Heart right ventricle (tissue), 16 donors: ENCODE measurements around the gene TOMT. TPM values are rescaled to one million over a fixed set of nuclear protein-coding genes. Genes with fewer than 3 reads are reported as not detected.
"Not testable (repeated sequence)": the region's sequence is repeated elsewhere in the genome, so short reads cannot be mapped to it uniquely, and the experiment has no call there.

ENCODE experiments used
- ATAC-seq, 8 donors: fragments of 200-7000 bp; cut with Tn5 transposase; one replicate each; pipeline ENCODE4 v1.9.1; 2020; ENCODE audit warnings: mild to moderate bottlenecking in 8 of 8, moderate library complexity in 8 of 8, moderate number of reproducible peaks in 1 of 8
- DNase-seq, 2 donors: peaks; one replicate each; pipeline ENCODE4 v3.0.0-alpha.2; 2020
- H3K27ac ChIP-seq, 10 donors: fragments of 200-600 bp; sonication (generic) in 2 of 10; one replicate each; pipeline versions ENCODE4 v1.5.0 to v1.8.0; 2020 to 2022; ENCODE audit warnings: mild to moderate bottlenecking in 3 of 10
- H3K27me3 ChIP-seq, 7 donors: fragments of 200-600 bp; one replicate each; pipeline ENCODE4 v1.8.0; 2021 to 2022; ENCODE audit warnings: mild to moderate bottlenecking in 2 of 7
- H3K36me3 ChIP-seq, 9 donors: fragments of 200-600 bp; sonication (generic) in 1 of 9; one replicate each; pipeline versions ENCODE4 v1.5.0 to v1.8.0; 2020 to 2022; ENCODE audit warnings: mild to moderate bottlenecking in 2 of 9
- H3K4me1 ChIP-seq, 9 donors: fragments of 200-600 bp; sonication (generic) in 1 of 9; one replicate each; pipeline versions ENCODE4 v1.5.0 to v1.8.0; 2020 to 2022; ENCODE audit warnings: mild to moderate bottlenecking in 4 of 9
- H3K4me3 ChIP-seq, 10 donors: fragments of 200-600 bp; sonication (generic) in 2 of 10; one replicate each; pipeline versions ENCODE4 v1.5.0 to v1.8.0; 2020 to 2022; ENCODE audit warnings: mild to moderate bottlenecking in 7 of 10, moderate library complexity in 2 of 10
- H3K9me3 ChIP-seq, 11 donors: fragments of 200-600 bp in 10 of 11; sonication (generic) in 2 of 11; one replicate each; pipeline versions ENCODE4 v1.5.0 to v1.8.0; 2013 to 2022; ENCODE audit warnings: mild to moderate bottlenecking in 2 of 11, control low read depth in 1 of 11, moderate library complexity in 1 of 11
- CTCF ChIP-seq, 9 donors: fragments of 200-600 bp; sonication (generic) in 2 of 9; IDR thresholded peaks; one replicate each; pipeline versions ENCODE4 v1.5.0 to v1.8.0; 2021 to 2022; ENCODE audit warnings: antibody characterized with exemption in 9 of 9, mild to moderate bottlenecking in 5 of 9, moderate library complexity in 1 of 9
- WGBS, 2 donors: extraction: QIAGEN DNeasy Blood & Tissue Kit; methylation state at CpG; one replicate each; pipeline ENCODE4 v1.1.7; 2013; ENCODE audit warnings: inconsistent platforms in 1 of 2; 5-methylcytosine and 5-hydroxymethylcytosine counted together
- intact Hi-C, 10 donors: fragments of 100-400 bp; cut with DNase I; formaldehyde crosslinking; loops; one replicate each; pipeline versions ENCODE4 v1.11.1 to v1.14.2; 2022
- polyA plus RNA-seq, 2 donors: library from polyadenylated mRNA; stranded (reverse); fragments of 200-250 nt; gene quantifications; one replicate each; pipeline ENCODE4 v1.2.3, GENCODE V29; 2013
- total RNA-seq, 10 donors: library from RNA; stranded (reverse); fragmentation: NEBNext Ultra II Directional in 3 of 10; extraction: Animal tissue kit (Norgen Biotek cat#: 25700) in 3 of 10; gene quantifications; one replicate each; pipeline versions ENCODE4 v1.2.1 to v1.2.4, GENCODE V29; 2021 to 2023
- donor health status: Arrhythmogenic right ventricular cardiomyopathy.
- donor health status: ischemic (EF 13 %, LVEDD 7.1; RV severe dilation, severe dysfunction).
- donor health status: healthy with polysubstance abuse.
- donor health status: DM: no; HTN: yes; CAD: no.
- donor health status: DM: no; HTN: no; CAD: no.
- donor health status: ischemic (EF 25% LVEDD 6.9; RV normal size, moderate dysfunction).
- donor health status: ischemic (EF 25% LVEDD 5.7; RV mildly dilated, moderate dysfunction).
- donor health status: healthy.
- donor health status: DM: yes; HTN: yes; CAD: no.
- donor health status: Ischemic cardiomyopathy.
- donor health status: ischemic (EF 35%, LVEDD 5.7; RV mildly dilated, moderate dysfunction).
- donor health status: nonischemic (EF 11% LVEDD 7.7; RV severe dilation, severe dysfunction).
- donor health status: DM: yes; HTN: yes; CAD: no.
- donor health status: PGD.
- donor health status: ischemic (EF 29% LVEDD 5.4; RV normal size, mild dysfunction).
- donor health status: nonischemic (EF 23%, LVEDD 6.1; RV moderate dilation, normal function).

The TOMT gene
- total and polyA plus RNA-seq, 12 donors: 0.21 TPM; not detected in 11

- Histone ChIP-seq H3K9me3 (no peaks in the 10 kb centered on the region), H3K4me1 (peaks cover 0 to 8% (median 0%) of the 10 kb centered on the region in 9 donors), H3K4me3 (no peak overlapping the region), H3K27ac (no peak overlapping the region), H3K27me3 (peaks cover 0 to 8% (median 0%) of the 10 kb centered on the region in 7 donors), H3K36me3 (no peaks in the 10 kb centered on the region)
- no peak for DNase-seq
- WGBS, 2 donors: 20 to 32% methylated on average over 2 of the region's 2 CpGs
- ATAC-seq: no peak
- intact Hi-C loops: loop anchor here in 2 of 10 donors (5.0 kb wide), 2 partner anchors 119 to 631 kb away; no protein-coding TSS in a partner anchor
- TF ChIP-seq CTCF (IDR thresholded peaks at IDR 0.05): no peak
These were observed 40.9 kb downstream of the TOMT start for GRCh38 chr11:72146625-72147024.

GRCh38 chr11:72150882-72151281 is 45.2 kb downstream of the TOMT start:
- no peak overlapping the region for H3K27ac ChIP-seq
- no peaks in the 10 kb centered on the region for H3K9me3 ChIP-seq
- H3K4me1 ChIP-seq: no peaks in the 10 kb centered on the region
- H3K27me3 ChIP-seq: peaks cover 0 to 8% (median 0%) of the 10 kb centered on the region in 7 donors
- no peak for TF ChIP-seq CTCF (IDR thresholded peaks at IDR 0.05)
- ATAC-seq (no peak), DNase-seq (no peak)
- H3K36me3 ChIP-seq: no peaks in the 10 kb centered on the region
- 64 to 75% methylated on average over 4 of the region's 4 CpGs for WGBS, 2 donors
- H3K4me3 ChIP-seq: no peak overlapping the region
- intact Hi-C loops: no loop called here

- H3K36me3 ChIP-seq, H3K4me3 ChIP-seq, H3K4me1 ChIP-seq, H3K9me3 ChIP-seq, H3K27ac ChIP-seq, DNase-seq, intact Hi-C loops, ATAC-seq: not testable (repeated sequence)
- WGBS, 2 donors: 86 to 88% methylated on average over 6 of the region's 6 CpGs
- peaks cover 0 to 13% (median 4%) of the 10 kb centered on the region in 7 donors for H3K27me3 ChIP-seq
These were observed 48.1 kb downstream of the TOMT start for GRCh38 chr11:72153874-72154273.

- WGBS, 2 donors: 82 to 90% methylated on average over 3 of the region's 3 CpGs
- TF ChIP-seq CTCF (IDR thresholded peaks at IDR 0.05): no peak
- Histone ChIP-seq H3K4me1 (no peaks in the 10 kb centered on the region), H3K36me3 (no peaks in the 10 kb centered on the region), H3K27ac (no peak overlapping the region), H3K27me3 (peaks cover 0 to 16% (median 13%) of the 10 kb centered on the region in 7 donors), H3K4me3 (no peak overlapping the region), H3K9me3 (no peaks in the 10 kb centered on the region)
- intact Hi-C loops: no loop called here
- no peak for DNase-seq
- no peak for ATAC-seq
These were observed 49.1 kb downstream of the TOMT start for GRCh38 chr11:72154816-72155215.

- no peak for TF ChIP-seq CTCF (IDR thresholded peaks at IDR 0.05)
- no peak for ATAC-seq
- DNase-seq: no peak
- H3K27me3 ChIP-seq: peaks cover 0 to 23% (median 19%) of the 10 kb centered on the region in 7 donors
- H3K4me1 ChIP-seq: no peaks in the 10 kb centered on the region
- intact Hi-C loops: no loop called here
- WGBS, 2 donors: 83 to 89% methylated on average over 4 of the region's 4 CpGs
- no peaks in the 10 kb centered on the region for H3K36me3 ChIP-seq
- H3K27ac ChIP-seq: no peak overlapping the region
- no peak overlapping the region for H3K4me3 ChIP-seq
- H3K9me3 ChIP-seq: no peaks in the 10 kb centered on the region
These were observed 50.0 kb downstream of the TOMT start for GRCh38 chr11:72155751-72156150.
